ENCODE results near the gene CDC5L. TPM values are rescaled to one million over a fixed set of nuclear protein-coding genes. Genes with fewer than 3 reads are reported as not detected.

CDC5L gene
- total RNA-seq, 1 experiment from 2014 or later, result 24.6 TPM

- no peaks in the 10 kb centered on the region for H3K9me3 ChIP-seq (ENCODE audit: control insufficient read depth in 1 of 2, insufficient read depth in 1 of 2, low read depth in 1 of 2, low read length in 2 of 2)
- ChIA-PET RAD21 (ENCODE audit: low non-redundant PET in 1 of 2, low total read pairs in 2 of 2, uncharacterized antibody in 2 of 2, unreplicated experiment in 2 of 2) (interaction anchor here (1.0 to 1.4 kb wide), 2 partner anchors 25 to 27 kb away, joined by 3 read pairs; no protein-coding TSS in a partner anchor), CTCF (interaction anchor here (0.9 to 2.9 kb wide), 10 partner anchors 9 to 188 kb away, joined by 3 to 24 read pairs (median 5); no protein-coding TSS in a partner anchor), POLR2A (no interaction called here)
- H3K4me1 ChIP-seq (ENCODE audit: control insufficient read depth in 1 of 2, insufficient read depth in 2 of 2, low read length in 2 of 2), result peaks cover 8 to 15% of the 10 kb centered on the region in 2 experiments; a peak in 3 of 4 replicates
- peak overlapping the region; percentile 75 for H3K4me2 ChIP-seq (ENCODE audit: low read length)
- H3K9me2 ChIP-seq (ENCODE audit: insufficient read depth), result no peaks in the 10 kb centered on the region
- H3K9ac ChIP-seq (ENCODE audit: low read length), result peak overlapping the region; percentile 12; the same call in 1 of the 2 replicates
- TF ChIP-seq TCF7L2 (IDR thresholded peaks at IDR 0.05; ENCODE audit: borderline replicate concordance, extremely low read depth, insufficient read depth, insufficient read length), result peak; percentile 10
- TF ChIP-seq POLR2AphosphoS5 (IDR thresholded peaks at IDR 0.05; ENCODE audit: low read depth, low read length), result 0 out of 2 replicates have a peak, but pooled peaks have one; percentile 9
- TF ChIP-seq JUND (IDR thresholded peaks at IDR 0.05), result peak; percentile 53
- TF ChIP-seq RAD21 (IDR thresholded peaks at IDR 0.05; ENCODE audit: low read depth), result peak; percentile 75
- TF ChIP-seq REST (IDR thresholded peaks at IDR 0.05; ENCODE audit: low read depth), result no peak
- TF ChIP-seq EGR1 (IDR thresholded peaks at IDR 0.05; ENCODE audit: low read depth), result 0 out of 2 replicates have a peak, but pooled peaks have one; percentile 21
- TF ChIP-seq FOSL1 (IDR thresholded peaks at IDR 0.05; ENCODE audit: low read depth), result peak; percentile 50; the same call in 1 of the 2 replicates
- TF ChIP-seq EZH2phosphoT487 (IDR thresholded peaks at IDR 0.05; ENCODE audit: borderline replicate concordance), result no peak
- no peak for TF ChIP-seq ZNF274 (IDR thresholded peaks at IDR 0.05; ENCODE audit: low read depth, low read length)
- no peak for TF ChIP-seq SRF (IDR thresholded peaks at IDR 0.05; ENCODE audit: low read depth)
- peak; percentile 25 for TF ChIP-seq SP1 (IDR thresholded peaks at IDR 0.05; ENCODE audit: low read depth)
- TF ChIP-seq CBX3 (IDR thresholded peaks at IDR 0.05; ENCODE audit: low read depth), result 0 out of 2 replicates have a peak, but pooled peaks have one; percentile 19
- TF ChIP-seq CTCF (IDR thresholded peaks at IDR 0.05 in 2 of 3, conservative IDR thresholded peaks at IDR 0.05 in 1 of 3; ENCODE audit: borderline replicate concordance in 1 of 3, insufficient read depth in 1 of 3, low read depth in 2 of 3, low read length in 2 of 3), result peak; percentile 71 to 89 (median 81)
- no peak overlapping the region for H2AFZ ChIP-seq (ENCODE audit: low read depth, low read length, poor library complexity, severe bottlenecking)
- no peak overlapping the region for H3K27ac ChIP-seq (ENCODE audit: low read depth, low read length)
- ATAC-seq (peak; percentile 90), DNase-seq (ENCODE audit: low read depth, low spot score) (peak; percentile 41)
- no peaks in the 10 kb centered on the region for H4K20me1 ChIP-seq (ENCODE audit: insufficient read depth)
- intact Hi-C loops (cut with micrococcal nuclease), result loop anchor here (1.0 to 5.0 kb wide), 2 partner anchors 25 to 189 kb away; partner anchors contain the start of gene NFKBIE
- BruUV-seq (replicated peaks), result no TSS peak
- H3K79me2 ChIP-seq (ENCODE audit: insufficient read depth, low read length), result no peaks in the 10 kb centered on the region
- H3K27me3 ChIP-seq (ENCODE audit: insufficient read depth, low read length), result no peaks in the 10 kb centered on the region
- peak overlapping the region; percentile 21 to 44; a peak in 3 of 4 replicates for H3K4me3 ChIP-seq (replicated peaks in 1 of 2; ENCODE audit: low read depth in 1 of 2, low read length in 2 of 2)
- H3K36me3 ChIP-seq (ENCODE audit: control insufficient read depth in 1 of 2, insufficient read depth in 2 of 2, low read length in 2 of 2), result peaks cover 0 to 5% of the 10 kb centered on the region in 2 experiments; a peak in 2 of 4 replicates
Measured at GRCh38 chr6:44456070-44456965, 68.8 kb downstream of the CDC5L start.
